ENCODE data around the gene ZNF619.

Gene ZNF619

GRCh38 chr3:40534283-40534682, 57.4 kb downstream of the ZNF619 start:
- DNase-seq (ENCODE audit: low read depth) = no peak
